ENCODE results near the gene FERD3L.

Gene FERD3L

DNA sequence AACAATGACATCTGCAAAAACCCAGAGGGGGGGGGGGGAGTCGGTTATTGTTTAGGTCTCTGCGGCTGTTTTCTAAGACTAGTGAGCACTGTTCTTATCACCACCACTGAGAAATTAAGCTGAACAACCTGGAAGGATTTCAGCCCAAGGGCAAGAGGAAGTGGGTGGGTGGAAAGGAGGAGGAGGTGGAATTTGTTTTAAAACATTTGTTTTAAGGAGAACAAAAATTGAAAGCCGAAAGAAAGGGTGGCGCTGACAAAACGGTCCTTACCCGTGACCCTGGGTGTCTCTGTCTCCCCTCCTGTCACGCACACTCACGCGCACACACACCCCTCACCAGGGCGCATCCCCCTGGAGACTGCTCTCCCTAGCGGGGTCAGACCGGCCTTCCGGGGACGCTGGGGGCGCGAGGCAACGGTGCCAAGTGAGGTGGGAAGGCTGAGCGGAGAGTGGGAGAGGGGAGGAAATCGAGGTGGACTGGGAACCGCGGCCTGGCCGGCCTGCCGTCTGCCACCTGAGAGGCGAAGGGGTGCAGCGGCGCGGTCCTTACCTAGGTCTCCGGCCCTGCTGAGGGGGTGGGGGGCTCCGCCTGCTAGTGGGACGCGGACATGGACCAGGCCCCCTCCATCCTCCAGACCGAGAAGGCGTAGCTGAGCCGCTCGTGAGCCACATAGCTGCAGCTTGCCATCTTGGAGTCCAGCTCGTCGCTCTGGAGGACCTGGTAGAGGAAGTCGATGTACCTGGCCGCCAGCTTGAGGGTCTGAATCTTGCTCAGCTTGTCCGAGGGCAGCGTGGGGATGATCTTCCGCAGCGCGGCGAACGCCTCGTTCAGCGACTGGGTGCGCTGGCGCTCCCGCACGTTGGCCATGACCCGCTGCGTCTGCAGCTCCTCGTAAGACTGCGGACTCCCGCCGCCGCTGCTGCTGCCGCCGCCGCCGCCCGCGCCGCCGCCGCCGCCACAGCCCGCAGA, 28.8 kb downstream of the FERD3L start:
- ATAC-seq, result no peak

DNA sequence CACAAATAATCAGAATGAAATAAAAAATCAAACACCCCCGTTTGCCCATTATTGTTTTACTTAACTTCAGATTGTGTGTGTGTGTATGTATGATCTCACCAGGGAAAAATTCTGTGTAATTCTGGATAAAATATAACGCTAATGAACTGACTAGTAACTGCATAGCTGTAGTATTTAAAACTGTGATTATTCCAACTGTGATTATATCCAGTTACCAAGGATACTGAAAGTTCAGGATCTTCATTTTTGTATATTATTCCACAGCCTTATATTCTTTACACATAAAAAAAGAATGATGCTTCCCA, 30.7 kb downstream of the FERD3L start:
- no peak for ATAC-seq

DNA sequence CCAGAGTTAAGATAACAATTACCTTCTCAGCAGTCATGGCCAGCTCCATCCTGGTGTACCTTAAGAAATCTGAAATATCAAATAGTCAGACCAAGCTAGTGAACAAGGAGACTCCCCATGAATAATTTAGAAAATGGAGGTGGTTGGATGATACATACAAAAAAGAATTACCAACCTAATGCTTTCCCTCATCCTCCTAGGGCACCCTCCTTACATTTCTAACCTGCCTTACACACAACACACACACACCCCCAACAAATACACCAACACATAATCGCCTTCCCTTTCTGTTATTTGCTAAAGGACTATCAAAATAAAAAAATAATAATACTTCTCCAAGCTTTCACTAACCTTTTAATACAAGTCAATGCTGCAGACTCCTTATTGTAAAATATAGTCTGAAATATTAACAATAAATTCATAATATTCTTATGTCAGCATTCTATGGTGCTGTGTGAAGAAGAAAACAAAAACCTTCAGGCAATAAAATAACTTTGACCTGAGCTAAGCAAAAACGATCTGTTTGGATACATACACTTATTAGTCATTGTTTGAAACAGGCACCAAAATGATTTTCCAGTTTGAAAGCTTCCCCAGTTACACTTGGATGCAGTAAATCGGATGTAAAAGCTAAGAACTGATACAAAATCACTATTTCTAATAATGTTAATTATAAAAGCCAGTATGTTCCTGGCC, 31.2 kb downstream of the FERD3L start:
- ATAC-seq, result no peak

DNA sequence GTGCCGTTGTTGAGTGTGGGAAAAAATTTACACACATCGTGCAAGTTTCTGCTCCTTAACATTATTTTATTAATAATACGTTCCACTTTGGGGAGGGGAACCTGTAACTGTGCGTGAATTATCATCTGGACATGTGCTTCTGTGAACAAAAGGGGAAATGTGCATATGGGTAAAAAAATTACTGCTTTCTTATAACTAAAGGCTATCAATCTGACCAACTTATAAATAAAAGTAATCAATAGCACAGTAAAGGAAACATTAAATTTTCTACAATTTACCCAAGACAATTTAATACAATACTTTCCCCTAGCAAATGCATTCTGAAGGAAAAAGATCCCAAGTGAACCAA, 32.2 kb downstream of the FERD3L start:
- ATAC-seq, result no peak

DNA sequence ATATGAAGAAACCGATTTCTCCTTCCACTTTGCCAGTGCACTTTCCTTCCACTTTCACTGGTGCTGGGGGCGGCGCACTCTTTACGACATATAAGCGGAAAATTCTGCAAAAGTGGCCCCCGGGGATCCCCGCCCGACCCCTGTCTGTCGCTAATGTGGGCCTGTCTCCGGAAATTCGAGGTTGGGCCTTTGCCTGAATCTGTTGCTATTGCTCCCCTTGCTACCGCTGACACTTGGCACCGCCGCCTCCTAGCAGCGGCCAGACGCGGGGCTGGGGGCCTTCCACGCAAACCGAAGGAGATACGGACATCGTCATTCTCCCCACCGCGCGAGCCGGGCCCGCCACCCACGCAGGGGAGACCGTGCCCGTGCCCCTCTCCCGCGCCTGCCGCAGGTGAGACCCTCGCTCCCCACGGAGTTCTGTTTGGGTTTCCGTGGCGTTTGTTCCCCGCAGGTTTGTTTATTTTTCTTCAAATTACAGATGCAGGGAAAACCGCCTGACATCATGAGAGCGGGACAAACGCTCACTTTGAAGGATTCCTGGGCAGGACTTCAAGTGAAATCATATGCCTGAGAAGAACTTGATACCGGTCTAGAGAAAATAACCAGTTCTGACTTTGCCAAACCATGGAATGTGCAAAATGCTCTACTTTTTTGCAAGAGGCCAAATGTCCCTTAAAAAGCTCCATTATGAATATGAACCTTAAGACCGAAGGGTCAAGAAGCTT, 32.8 kb downstream of the FERD3L start:
- ATAC-seq, result no peak

DNA sequence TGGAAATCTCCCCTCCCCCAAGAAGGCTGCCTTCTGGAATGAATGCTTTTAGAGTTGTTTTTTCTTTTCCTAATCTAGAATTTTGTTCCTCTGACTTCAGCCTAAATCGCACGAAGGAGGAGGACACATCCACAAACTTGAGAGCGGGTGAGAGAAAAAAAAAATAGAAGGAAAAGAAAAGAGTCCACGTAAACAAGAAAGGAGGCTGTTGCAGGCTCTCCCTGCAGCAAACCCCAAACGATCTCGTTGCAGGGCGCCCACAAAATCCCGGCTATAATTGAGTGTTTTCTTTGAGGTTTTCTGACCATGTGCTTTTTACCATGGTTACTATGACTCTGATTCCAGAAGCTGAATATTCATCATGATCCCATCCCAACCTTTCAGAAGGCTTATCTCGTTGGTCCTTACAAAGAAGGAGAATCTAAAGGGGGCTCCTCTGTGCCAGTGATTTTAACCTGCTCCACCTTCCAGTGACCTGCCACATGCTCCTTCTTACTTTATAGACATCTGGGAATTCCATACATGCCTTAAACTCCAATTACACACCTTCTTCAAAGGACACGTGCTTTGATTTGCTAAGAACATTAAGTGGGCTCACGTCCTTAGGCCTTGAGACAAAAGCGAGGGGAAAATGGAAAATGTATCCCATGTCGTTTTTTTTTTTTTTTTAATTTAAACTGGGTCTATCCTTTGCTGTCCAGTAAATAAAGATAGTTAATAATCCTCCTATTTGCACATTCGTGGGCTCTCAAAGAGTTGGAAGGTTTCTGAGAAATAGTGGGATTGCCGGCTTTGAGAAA, 33.5 kb downstream of the FERD3L start:
- no peak for ATAC-seq

DNA sequence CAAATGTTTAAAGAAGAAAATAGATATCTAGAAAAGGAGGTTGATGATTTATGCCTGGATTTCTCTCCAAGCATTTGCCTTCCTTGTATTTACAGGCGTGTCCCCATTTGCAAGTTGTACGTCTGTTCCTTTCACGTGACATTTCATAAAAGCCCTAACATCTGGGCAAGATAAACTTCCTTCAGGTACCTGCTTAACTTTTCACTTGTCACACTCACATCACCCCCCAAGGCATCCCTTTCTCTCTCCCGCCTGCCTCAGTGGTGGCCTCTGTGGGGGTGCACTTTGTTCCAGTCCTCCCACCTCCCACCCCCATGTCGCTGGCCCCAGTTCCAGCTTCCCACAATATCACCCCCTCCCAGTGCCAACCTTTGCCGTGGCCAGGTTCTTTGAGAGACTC, 34.4 kb downstream of the FERD3L start:
- ATAC-seq, result no peak

DNA sequence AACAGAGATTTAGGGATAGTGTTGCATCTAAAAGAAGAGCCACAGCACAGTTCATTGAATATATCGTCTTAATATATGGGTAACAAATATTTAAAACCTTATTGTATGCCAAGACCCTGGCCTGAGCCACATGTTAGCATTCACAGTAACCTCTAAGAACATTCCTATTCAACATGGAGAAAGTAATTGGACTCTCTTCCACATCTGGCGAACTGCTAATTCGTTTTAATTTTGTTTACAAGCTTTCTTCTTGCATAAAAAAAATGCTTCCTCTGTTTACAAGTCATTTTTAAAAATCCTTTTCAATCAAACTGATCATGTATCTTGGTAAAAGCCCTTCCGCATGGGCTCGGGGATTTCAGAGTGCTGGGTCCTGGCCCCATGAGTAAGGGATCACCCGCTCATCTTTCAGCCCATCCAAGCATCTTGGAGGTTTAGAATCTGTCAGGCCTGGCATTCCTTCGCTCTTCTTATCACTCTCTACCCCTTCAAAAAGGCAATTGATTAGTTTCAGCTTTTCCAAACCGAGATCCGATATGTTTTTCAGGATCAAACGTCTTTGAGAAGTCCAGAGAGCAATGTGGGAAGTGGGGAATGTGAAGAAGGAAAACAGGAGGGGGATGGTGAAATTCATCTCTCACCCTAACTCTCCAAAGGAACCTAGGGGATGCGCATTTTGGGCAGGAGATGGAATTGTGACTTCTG, 35.0 kb downstream of the FERD3L start:
- no peak for ATAC-seq

DNA sequence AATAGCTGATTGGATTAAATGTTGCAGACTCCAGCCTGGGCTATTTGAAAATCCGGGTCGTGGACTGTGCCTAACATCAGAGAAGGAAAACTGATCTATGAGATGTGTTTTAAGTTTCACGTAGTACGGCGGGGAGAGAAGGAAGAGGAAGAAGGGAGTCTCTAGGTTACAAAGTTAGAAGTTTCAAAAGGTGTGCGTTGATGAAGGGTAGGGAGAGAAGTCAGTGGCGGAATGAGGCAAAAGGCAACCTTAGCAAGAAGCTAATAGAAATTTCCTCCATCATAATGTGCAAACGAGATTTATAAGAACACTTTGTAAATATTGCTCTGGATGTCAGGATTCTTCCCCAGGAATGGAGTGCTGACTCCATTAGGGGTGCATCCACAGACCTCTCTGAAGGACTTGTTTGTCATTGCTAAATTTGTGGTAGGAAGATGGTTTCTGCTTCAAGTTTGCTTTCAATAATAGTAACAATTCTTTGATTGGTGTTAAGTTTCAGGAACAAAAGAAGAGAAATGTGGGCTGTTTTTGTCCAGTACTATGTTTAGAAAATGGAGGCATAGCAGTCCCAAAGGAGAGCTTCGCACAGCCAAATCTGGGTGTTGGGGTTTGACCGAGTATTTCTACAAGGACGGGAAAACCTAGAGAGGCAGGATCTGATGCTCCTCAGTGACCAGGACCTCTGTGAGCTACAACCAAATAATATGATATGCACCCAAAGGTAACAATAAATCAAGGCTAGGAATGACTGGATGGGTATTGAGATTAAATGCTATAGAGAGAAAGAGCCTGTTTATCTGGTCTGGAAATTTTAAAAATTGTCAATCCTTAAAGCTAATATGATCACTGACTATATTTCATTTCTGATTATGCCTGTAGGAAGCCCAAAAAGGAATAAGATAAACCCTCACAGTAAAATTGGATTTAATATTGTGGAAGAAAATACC, 35.9 kb downstream of the FERD3L start:
- no peak for ATAC-seq

DNA sequence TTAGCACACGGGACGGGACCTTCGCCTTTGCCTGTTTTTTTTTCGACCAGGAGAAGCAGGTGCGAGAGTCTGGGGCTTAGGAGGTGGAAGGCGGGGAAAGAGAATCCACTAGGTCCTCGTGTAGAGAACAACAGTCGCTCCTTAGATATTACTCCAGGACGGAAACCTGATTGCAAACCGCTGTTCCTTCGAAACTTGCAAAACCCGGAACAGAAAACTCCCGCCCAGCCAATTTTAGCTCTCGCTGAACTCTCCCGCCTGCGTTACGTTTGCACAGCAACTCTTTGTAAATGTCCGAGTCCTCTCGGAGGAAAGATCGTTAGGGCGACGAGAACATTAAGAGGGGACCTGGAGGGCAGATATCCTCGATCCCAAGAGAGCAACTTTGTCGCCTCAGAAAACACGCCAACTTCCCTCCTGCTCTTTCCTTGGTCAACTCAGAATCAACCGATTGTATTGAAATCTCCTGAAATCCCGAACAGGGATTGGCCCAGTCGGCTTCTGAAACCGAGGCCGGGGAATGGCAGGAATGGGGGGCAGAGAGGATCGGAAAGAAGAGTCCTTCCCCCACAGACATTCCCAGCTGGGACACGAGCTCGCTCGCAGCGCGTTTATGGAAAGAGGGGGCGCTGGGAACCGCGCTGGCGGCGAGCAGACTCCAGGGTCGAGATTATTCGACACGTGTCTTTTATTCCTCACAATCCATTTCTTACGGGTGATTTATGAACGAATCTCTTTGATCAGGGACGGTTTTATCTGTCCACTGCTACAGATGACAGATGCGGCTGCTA, 37.7 kb downstream of the FERD3L start:
- no peak for ATAC-seq

DNA sequence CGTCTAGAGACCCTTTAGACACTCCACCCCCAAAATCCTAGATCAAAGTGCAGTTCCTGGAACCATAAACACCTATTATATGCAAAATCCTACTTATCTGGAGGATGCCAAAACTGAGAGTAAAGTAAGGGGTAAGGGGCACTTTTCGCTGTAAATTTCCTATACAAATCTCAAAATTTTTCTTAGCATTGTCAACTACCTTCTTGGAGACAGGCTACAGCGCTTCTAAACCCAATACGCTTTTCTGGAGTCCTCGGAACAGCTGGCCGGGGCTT, 38.2 kb downstream of the FERD3L start:
- ATAC-seq, result no peak

DNA sequence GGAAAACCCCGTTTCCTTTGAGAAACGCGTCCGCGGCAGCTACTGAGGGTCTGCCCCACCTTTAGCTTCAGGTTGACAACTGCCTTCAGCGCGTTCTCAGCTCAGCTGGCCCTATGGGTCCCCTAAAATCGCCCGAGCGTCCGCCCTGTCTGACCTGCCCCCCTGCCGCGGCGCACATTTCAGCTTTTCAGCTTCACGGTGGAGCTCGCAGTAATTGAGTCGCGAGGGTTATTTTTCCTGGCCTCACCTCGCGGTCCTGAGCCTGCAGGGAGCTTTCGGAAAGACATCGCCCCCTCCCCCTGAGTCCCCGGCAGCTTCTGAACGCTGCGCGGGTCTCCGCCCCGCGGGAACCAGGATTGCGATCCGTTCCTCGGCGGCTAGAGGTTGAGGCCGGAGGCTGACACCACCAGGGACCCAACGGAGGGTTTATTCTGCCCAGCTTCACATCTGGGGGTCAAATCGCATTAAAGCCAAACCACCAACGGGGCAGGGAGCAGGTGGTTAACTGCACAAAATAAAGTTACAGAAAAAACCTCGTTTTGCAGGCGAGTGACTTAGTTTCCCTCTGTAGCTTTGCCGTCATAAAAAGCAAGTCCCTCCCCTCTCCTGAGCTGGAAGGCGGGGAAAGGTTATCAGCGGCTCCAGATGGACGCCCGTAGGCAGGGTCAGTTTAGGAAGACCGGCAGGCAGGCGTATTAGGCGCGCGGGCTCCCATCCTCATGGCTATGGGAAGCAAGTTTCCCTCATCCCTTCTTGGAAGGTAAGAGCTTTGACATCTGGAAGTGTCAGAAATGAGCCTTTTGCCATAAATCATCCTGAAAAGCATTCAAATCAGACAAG, 38.8 kb downstream of the FERD3L start:
- ATAC-seq, result no peak

DNA sequence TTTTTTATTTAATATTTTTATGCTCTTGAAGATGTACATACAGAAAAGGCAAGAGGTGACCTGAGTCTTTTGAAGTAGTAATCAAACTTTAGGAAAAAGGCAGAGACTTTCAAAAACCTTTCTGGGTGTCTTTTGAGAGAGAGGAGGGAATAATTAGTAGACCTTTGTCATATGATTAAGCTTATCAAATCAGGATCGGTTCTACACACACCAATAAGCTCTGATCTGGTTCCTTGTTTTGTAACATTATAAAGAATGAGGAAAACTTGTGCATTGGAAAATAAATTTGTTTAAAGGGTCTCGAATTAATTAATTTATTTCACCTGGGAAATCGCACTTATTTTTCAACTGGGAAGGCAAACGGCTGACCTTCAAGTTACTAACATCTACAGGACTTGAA, 39.7 kb downstream of the FERD3L start:
- ATAC-seq, result no peak

DNA sequence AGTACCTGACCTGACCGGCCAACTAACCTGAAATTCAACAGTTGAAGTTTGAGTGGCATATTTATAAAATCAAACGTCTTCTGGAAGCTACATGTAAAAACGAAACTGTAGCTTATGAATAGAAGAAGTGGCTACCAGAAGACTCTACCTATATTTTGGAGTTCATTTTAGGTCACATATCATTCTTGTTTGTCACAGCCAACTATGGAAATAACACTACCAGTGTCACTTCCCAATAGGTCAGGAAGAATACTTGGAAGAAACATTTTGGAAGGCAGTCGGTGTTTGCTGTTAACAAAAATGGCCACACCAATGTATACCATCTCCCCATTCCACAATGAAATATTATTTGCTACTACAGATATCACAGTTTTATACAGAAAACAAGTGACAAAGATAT, 40.4 kb downstream of the FERD3L start:
- ATAC-seq, result no peak

DNA sequence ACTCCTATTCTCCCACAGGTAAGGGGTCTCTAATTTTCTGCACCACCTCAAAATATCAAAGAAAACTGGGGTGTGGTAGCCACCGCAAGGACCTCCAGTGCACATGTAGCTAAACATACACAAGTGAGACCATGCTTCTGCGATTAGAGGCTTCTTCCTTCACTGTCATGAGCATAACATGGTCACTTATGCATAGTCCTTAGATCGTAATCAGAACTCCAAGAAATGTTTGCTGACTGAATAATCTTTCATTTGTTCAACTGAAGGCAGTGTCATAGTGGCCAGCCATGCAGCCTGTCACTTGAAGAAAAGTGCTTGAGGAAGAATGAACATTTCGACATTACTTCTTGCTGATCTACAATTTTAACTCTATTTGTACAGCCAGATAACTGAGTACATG, 42.3 kb downstream of the FERD3L start:
- no peak for ATAC-seq

DNA sequence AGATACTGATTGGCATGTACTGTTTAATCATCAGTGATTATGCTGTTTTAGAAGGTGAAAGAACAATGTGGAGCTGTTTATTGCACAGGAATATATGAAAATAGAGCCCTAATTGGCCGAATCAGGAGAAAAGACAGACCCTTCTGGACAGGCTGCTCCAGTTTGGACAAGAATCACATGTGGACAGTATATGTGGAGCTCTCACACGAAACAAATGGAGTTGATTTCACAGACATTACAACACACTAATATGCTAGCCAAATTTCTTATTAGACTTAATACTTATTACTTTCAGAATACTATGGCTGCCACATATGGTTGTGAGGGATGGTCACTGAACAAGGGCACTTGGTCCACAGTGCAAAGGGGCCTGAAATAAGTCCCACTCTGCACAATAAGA, 43.3 kb downstream of the FERD3L start:
- no peak for ATAC-seq

DNA sequence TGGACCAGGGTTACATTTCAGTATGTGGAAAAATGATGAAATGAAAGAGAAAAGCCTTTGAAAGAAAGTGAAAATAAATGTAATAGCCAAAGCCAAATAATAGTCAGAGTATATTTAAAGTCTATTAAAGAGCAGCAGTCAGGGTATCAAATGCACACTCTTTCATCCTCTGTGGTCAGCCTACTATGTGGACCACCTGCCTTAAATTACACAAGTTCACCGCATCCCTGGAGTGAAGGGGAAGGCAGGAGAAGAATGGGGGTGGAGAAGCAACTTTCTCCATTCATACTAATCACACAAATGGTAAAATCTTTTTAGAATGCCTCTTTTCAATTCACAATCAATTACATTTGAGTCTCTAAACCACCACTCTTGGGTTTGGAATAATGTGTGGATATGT, 43.7 kb downstream of the FERD3L start:
- no peak for ATAC-seq

DNA sequence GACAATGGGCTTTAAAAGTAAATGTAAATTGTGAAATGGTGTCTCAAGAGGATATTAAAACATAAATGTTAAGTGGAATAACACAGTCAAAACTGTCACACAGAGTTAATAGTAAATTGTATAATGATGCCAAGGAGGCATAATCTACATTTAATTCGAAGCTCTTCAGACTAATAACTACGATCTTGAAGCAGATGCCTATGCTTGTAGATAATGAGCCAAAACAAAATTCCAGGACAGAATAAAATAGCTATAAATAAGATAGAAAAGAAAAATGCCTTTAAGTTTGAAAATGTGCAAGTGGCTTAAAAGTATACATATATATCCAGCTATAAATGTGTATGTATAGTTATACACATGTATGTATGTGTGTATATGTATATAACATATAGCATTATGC, 45.3 kb downstream of the FERD3L start:
- ATAC-seq, result no peak

DNA sequence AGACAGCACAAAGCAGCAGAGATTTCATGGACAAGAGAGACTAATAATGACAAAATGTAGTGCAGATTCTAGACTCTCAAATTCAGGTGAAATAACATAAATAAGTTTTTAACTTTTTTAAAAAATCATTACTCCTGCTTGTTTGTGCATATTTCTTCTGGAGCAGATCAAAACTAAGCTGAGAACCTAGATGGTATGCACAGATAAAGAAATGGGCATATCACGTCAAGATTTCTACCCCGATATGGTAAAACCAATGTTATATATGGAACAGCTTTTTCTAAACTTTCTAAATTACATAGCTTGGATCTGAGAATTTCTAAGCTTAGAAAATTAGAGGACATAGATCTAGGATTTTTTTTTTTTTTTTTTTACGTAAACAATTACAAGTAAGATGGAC, 46.0 kb downstream of the FERD3L start:
- ATAC-seq, result no peak

DNA sequence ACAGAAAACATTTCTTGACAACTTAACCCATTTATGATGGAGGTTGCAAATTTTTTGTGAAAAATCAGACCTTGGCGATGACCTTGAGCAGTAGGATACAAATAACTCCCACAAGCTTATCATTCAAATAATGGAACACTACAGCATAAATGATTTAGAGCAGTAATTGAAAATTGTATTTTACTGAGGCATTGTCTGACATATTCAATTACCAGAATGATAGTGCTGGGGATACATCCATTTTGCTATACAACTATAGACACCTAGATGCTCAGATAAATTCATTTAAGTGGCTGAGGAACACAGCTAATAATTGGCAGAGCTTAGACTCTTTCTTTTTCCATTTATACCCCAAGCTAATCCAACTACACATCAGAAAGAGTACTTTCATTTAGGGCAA, 46.7 kb downstream of the FERD3L start:
- no peak for ATAC-seq
